Astrocyte (in vitro differentiated cells and primary cell): ENCODE results near the gene NPFFR1. TPM values are rescaled to one million over a fixed set of nuclear protein-coding genes. Genes with fewer than 3 reads are reported as not detected.
A peak's percentile ranks its signal among the peaks of the same experiment; 100 is the strongest.

Experiments used
- DNase-seq: peaks from one replicate; pipeline ENCODE4 v3.0.0-alpha.2; 2010; ENCODE audit warnings: low read depth
- FAIRE-seq: peaks from 2 replicates; lab custom pipeline; 2011; peaks lifted over from hg19 to GRCh38; lab: Jason Lieb, UNC
- H2AFZ ChIP-seq: 2 replicates; pipeline ENCODE4 v1.6.0; 2012; ENCODE audit warnings: low read depth, low read length, inconsistent platforms
- H3K27ac ChIP-seq: 2 replicates; pipeline ENCODE4 v1.5.1; 2011; ENCODE audit warnings: low read depth, low read length, inconsistent platforms
- H3K27me3 ChIP-seq: 2 replicates; pipeline ENCODE4 v1.6.0; 2011; ENCODE audit warnings: low read length, inconsistent platforms; ENCODE audit not compliant: insufficient read depth
- H3K36me3 ChIP-seq: 2 replicates; pipeline ENCODE4 v1.5.1; 2011; ENCODE audit warnings: low read length, inconsistent platforms; ENCODE audit not compliant: insufficient read depth
- H3K4me1 ChIP-seq: 2 replicates; pipeline ENCODE4 v1.5.1; 2011; ENCODE audit warnings: low read length, inconsistent platforms; ENCODE audit not compliant: insufficient read depth
- H3K4me2 ChIP-seq: 2 replicates; pipeline ENCODE4 v1.6.0; 2012; ENCODE audit warnings: low read length, inconsistent platforms
- H3K4me3 ChIP-seq: 2 replicates; pipeline ENCODE4 v1.5.1; 2011; ENCODE audit warnings: low read depth, mild to moderate bottlenecking, low read length, inconsistent platforms; ENCODE audit not compliant: insufficient read depth
- H3K79me2 ChIP-seq: 2 replicates; pipeline ENCODE4 v1.6.0; 2012; ENCODE audit warnings: mild to moderate bottlenecking, low read length, inconsistent platforms; ENCODE audit not compliant: insufficient read depth
- H3K9ac ChIP-seq: 2 replicates; pipeline ENCODE4 v1.6.0; 2012; ENCODE audit warnings: mild to moderate bottlenecking, low read length, inconsistent platforms
- H3K9me3 ChIP-seq: 2 replicates; pipeline ENCODE4 v1.5.1; 2012; ENCODE audit warnings: low read depth, mild to moderate bottlenecking, low read length, inconsistent platforms; ENCODE audit not compliant: insufficient read depth
- H4K20me1 ChIP-seq: 2 replicates; pipeline ENCODE4 v1.6.0; 2012; ENCODE audit warnings: low read length, inconsistent platforms; ENCODE audit not compliant: insufficient read depth
- H3K27ac Mint-ChIP-seq: one replicate; pipeline ENCODE4 v1.8.0; 2021; ENCODE audit warnings: mild to moderate bottlenecking, mixed read lengths; ENCODE audit not compliant: unreplicated experiment
- H3K27me3 Mint-ChIP-seq: one replicate; pipeline ENCODE4 v1.8.0; 2021; ENCODE audit warnings: low read depth, mixed read lengths; ENCODE audit not compliant: unreplicated experiment
- H3K36me3 Mint-ChIP-seq: one replicate; pipeline ENCODE4 v1.8.0; 2021; ENCODE audit warnings: low read depth, mixed read lengths; ENCODE audit not compliant: unreplicated experiment
- H3K4me1 Mint-ChIP-seq: one replicate; pipeline ENCODE4 v1.8.0; 2021; ENCODE audit warnings: low read depth, mixed read lengths; ENCODE audit not compliant: unreplicated experiment
- H3K4me3 Mint-ChIP-seq: one replicate; pipeline ENCODE4 v1.8.0; 2021; ENCODE audit warnings: mild to moderate bottlenecking, moderate library complexity, mixed read lengths; ENCODE audit not compliant: unreplicated experiment
- H3K9me3 Mint-ChIP-seq: one replicate; pipeline ENCODE4 v1.8.0; 2021; ENCODE audit warnings: mild to moderate bottlenecking, mixed read lengths; ENCODE audit not compliant: unreplicated experiment
- CTCF ChIP-seq: IDR thresholded peaks from 2 replicates; pipeline ENCODE4 v1.5.1; 2011; ENCODE audit warnings: low read depth, mild to moderate bottlenecking, inconsistent platforms, low read length, moderate library complexity; ENCODE audit not compliant: insufficient read depth
- EZH2 ChIP-seq: IDR thresholded peaks from 2 replicates; pipeline ENCODE4 v1.6.1; 2012; ENCODE audit warnings: mild to moderate bottlenecking, low read length, inconsistent platforms; ENCODE audit not compliant: insufficient read depth
- total RNA-seq: library from RNA; stranded (reverse); gene quantifications from 2 replicates; pipeline ENCODE4 v1.2.1, GENCODE V29; 2021

NPFFR1 gene
- total RNA-seq, 1 donor from 2014 or later: not detected

DNA sequence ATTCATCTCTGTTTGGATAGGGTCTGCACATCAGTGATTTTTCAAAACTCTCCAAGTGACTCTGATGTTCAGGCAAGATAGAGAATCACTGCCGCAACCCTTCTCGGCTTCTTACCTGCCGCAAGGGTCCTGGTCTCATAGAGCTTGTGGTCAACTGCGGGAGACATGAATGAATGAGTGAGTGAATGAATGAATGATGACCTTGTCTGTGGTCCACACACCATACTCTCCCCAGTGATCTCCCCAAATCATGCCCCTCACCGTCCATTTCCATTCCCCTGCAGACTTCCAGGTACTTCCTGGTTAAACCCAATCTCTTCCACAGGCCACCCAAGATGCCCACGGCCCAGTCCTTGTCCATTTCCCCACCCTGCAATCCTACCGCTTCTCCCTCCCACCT, 5.9 kb upstream of the NPFFR1 start:
- Histone ChIP-seq H3K27me3 (peaks cover 14% of the 10 kb centered on the region), H3K27ac (no peak overlapping the region), H3K9ac (no peak overlapping the region), H3K9me3 (no peaks in the 10 kb centered on the region), H3K4me3 (no peak overlapping the region), H4K20me1 (no peaks in the 10 kb centered on the region), H3K36me3 (no peaks in the 10 kb centered on the region), H2AFZ (no peak overlapping the region), H3K79me2 (no peaks in the 10 kb centered on the region), H3K4me1 (peaks cover 6% of the 10 kb centered on the region), H3K4me2 (no peak overlapping the region)
- no peak for FAIRE-seq
- Mint-ChIP-seq H3K36me3 (peaks cover under 1% of the 10 kb centered on the region), H3K27ac (no peak overlapping the region), H3K9me3 (peaks cover 2% of the 10 kb centered on the region), H3K4me3 (no peak overlapping the region), H3K4me1 (peaks cover 7% of the 10 kb centered on the region), H3K27me3 (peaks cover 45% of the 10 kb centered on the region)
- DNase-seq: no peak
- TF ChIP-seq EZH2: no peak
- TF ChIP-seq CTCF: no peak

- no peak for FAIRE-seq
- H3K27me3 Mint-ChIP-seq: peaks cover 61% of the 10 kb centered on the region
- no peaks in the 10 kb centered on the region for H3K79me2 ChIP-seq
- H2AFZ ChIP-seq: no peak overlapping the region
- TF ChIP-seq EZH2 (no peak), CTCF (no peak)
- peaks cover 7% of the 10 kb centered on the region for H3K4me1 Mint-ChIP-seq
- H4K20me1 ChIP-seq: no peaks in the 10 kb centered on the region
- no peak overlapping the region for H3K4me3 Mint-ChIP-seq
- no peaks in the 10 kb centered on the region for H3K36me3 ChIP-seq
- no peak overlapping the region for H3K4me2 ChIP-seq
- peaks cover 2% of the 10 kb centered on the region for H3K9me3 Mint-ChIP-seq
- H3K27me3 ChIP-seq: peaks cover 44% of the 10 kb centered on the region
- peaks cover 6% of the 10 kb centered on the region for H3K4me1 ChIP-seq
- peaks cover 6% of the 10 kb centered on the region for H3K9me3 ChIP-seq
- H3K4me3 ChIP-seq: no peak overlapping the region
- no peak overlapping the region for H3K9ac ChIP-seq
- peak; percentile 58 for DNase-seq
- H3K36me3 Mint-ChIP-seq: no peaks in the 10 kb centered on the region
- no peak overlapping the region for H3K27ac ChIP-seq
- no peak overlapping the region for H3K27ac Mint-ChIP-seq
Observed at GRCh38 chr10:70286616-70287015, 2.8 kb upstream of the NPFFR1 start.

DNA sequence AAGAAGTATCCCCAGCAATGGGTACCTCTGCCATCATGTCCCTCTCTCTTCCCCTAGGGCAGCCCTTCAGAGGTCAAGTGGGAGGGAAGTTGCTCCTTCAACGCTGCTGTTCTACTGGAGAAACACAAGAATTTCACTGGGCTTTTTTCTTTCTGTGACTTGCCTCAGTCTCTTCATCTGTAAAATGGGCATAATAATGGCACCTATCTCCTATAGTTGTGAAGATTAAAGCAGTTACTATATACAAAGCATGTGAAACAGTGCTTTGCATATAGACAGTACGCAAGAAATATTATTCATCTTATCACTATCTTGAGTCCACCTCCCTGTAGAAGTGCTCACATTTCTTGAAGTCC, 1.6 kb upstream of the NPFFR1 start:
- H3K27me3 ChIP-seq: peaks cover 52% of the 10 kb centered on the region
- no peaks in the 10 kb centered on the region for H3K9me3 Mint-ChIP-seq
- H3K27me3 Mint-ChIP-seq: peaks cover 69% of the 10 kb centered on the region

More for the DNA sequence above, 1.6 kb upstream of the NPFFR1 start:
- Histone ChIP-seq H3K79me2 (no peaks in the 10 kb centered on the region), H3K4me2 (no peak overlapping the region), H3K27ac (no peak overlapping the region), H3K36me3 (no peaks in the 10 kb centered on the region), H3K9me3 (peaks cover 6% of the 10 kb centered on the region), H3K4me1 (peaks cover 5% of the 10 kb centered on the region), H3K4me3 (no peak overlapping the region), H3K9ac (no peak overlapping the region), H2AFZ (no peak overlapping the region), H4K20me1 (no peaks in the 10 kb centered on the region)
- TF ChIP-seq EZH2 (no peak), CTCF (no peak)
- Mint-ChIP-seq H3K4me3 (no peak overlapping the region), H3K4me1 (peaks cover 7% of the 10 kb centered on the region), H3K36me3 (no peaks in the 10 kb centered on the region), H3K27ac (no peak overlapping the region)
- DNase-seq: no peak
- FAIRE-seq: no peak
